HG03103 (cell line): ENCODE data around the gene MRPS2.
"Not testable (repeated sequence)": the region's sequence is repeated elsewhere in the genome, so short reads cannot be mapped to it uniquely, and the experiment has no call there.

Experiments
- ATAC-seq: cut with Tn5 transposase; IDR thresholded peaks from one replicate; pipeline ENCODE4 v1.9.1; 2021; ENCODE audit warnings: low read depth; ENCODE audit not compliant: unreplicated experiment

Gene MRPS2

GRCh38 chr9:135526730-135527571 is 26.5 kb downstream of the MRPS2 start:
- ATAC-seq = no peak

GRCh38 chr9:135528842-135529435 is 28.5 kb downstream of the MRPS2 start:
- ATAC-seq = not testable (repeated sequence)

DNA sequence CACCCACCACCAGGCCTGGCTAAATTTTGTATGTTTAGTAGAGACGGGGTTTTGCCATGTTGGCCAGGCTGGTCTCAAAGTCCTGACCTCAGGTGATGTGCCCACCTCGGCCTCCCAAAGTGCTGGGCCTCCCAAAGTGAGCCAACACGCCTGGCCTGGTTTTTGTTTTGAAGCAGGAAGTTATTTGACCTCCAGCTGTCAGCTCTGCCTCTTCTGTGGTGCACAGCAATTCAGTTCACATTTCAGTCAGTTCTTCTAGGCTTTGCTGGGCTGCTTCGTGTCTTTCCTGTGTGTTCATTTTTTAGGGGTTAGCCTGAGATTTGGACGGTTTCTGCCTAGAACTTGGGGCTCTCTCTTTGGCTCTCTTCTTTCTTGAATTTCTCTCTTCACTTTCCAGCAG is 29.7 kb downstream of the MRPS2 start:
- ATAC-seq = no peak

DNA sequence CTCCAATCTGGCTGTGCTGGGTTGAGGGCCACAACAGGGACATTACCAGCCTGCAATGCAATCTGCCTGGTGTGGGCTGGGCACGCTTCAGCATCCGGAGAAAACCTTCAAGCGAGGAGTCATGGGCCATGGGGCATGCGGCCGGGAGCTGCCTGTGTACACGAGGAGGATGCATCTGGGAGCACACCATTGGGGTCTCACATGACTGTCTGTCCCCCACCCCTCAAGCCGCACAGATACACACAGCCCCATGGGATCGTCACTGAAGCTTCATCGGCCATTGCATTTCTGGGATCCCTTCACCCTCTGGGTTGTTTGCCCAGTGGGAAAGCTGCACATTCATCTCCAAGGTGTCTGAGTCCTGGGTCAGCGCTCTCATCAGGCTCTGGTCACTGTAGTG is 30.6 kb downstream of the MRPS2 start:
- ATAC-seq = no peak

DNA sequence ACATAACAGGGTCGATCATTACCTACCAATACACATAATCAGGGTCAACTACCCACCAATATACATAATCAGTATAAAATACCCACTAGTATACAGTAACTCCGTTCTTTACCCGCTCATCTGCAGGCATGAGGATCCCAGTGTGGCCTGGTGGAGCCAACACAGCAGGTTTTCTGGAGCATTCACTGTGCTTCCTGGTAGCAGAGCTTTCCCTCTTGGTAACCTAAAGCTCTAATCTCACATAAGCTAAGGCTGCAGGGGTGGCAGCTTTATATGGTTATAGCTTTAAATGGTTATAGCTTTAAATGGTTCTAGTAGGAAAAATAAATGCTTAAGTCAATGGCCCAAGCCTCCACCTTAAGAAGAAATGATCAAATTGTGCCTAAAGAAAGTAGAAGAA is 32.6 kb downstream of the MRPS2 start:
- no peak for ATAC-seq

- no peak for ATAC-seq
Measured at GRCh38 chr9:135533674-135534073, 33.2 kb downstream of the MRPS2 start.

GRCh38 chr9:135534192-135534711 is 33.8 kb downstream of the MRPS2 start:
- ATAC-seq = not testable (repeated sequence)

GRCh38 chr9:135534826-135535225 is 34.3 kb downstream of the MRPS2 start:
- not testable (repeated sequence) for ATAC-seq

DNA sequence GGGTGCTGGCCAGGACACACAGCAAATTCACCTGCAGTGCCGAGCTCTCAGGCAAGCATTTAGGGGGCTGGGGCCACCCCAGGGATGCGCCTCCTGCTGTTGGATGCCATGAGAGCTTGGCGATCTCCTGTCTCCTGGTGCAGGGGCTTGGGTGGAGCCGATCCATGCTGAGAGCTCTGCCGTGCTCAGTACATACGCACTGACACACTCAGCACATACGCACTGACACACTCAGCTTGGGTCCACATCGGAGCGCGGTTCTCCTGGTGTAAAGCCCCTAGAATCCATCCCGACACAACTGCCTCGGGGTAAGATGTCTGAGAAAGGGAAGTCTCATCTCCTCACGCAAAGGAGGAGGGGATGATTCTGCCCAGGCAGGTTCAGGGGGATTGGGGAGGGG is 35.1 kb downstream of the MRPS2 start:
- not testable (repeated sequence) for ATAC-seq

GRCh38 chr9:135536216-135536615 is 35.7 kb downstream of the MRPS2 start:
- ATAC-seq = no peak

- ATAC-seq = not testable (repeated sequence)
Measured at GRCh38 chr9:135543262-135543894, 42.9 kb downstream of the MRPS2 start.

DNA sequence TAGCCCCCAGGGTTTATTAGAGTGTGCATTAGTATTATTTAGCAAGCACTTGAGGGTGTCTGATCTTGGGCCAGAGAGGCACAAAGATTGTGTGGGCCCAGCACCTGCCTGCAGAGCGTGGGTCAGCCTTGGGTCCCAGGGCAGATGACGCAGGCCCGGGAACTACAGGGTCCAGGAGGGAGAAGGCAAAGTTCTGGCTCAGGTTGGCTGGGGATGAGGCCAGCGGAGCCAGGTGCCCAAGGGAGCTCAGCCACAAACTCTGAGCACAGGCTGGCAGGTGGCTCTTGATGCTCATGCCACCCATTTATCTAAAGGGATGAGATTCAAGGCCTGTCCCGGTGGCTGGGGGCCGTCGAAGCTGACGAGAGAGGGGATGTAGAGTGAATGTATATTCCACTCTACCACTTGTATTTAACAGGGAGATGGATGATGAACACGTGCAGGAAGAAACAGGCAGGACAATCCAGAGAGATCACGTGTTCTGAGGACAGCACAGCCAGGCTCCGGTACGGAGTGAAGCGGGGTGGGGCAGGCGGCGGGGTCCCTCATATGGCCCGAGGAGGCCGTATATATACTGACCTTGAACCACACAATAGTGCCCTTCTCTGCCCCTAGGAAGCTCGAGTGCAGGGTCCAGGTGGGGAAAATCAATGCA is 44.6 kb downstream of the MRPS2 start:
- no peak for ATAC-seq

- not testable (repeated sequence) for ATAC-seq
Measured at GRCh38 chr9:135545646-135546176, 45.2 kb downstream of the MRPS2 start, which contains the start of gene OBP2A. OBP2A (plus strand) TSS chr9:135546126; CDS start chr9:135546181, 55 bp downstream.

- ATAC-seq = not testable (repeated sequence)
Measured at GRCh38 chr9:135546792-135547617, 46.5 kb downstream of the MRPS2 start.

GRCh38 chr9:135547756-135548736 is 47.6 kb downstream of the MRPS2 start:
- ATAC-seq = no peak

DNA sequence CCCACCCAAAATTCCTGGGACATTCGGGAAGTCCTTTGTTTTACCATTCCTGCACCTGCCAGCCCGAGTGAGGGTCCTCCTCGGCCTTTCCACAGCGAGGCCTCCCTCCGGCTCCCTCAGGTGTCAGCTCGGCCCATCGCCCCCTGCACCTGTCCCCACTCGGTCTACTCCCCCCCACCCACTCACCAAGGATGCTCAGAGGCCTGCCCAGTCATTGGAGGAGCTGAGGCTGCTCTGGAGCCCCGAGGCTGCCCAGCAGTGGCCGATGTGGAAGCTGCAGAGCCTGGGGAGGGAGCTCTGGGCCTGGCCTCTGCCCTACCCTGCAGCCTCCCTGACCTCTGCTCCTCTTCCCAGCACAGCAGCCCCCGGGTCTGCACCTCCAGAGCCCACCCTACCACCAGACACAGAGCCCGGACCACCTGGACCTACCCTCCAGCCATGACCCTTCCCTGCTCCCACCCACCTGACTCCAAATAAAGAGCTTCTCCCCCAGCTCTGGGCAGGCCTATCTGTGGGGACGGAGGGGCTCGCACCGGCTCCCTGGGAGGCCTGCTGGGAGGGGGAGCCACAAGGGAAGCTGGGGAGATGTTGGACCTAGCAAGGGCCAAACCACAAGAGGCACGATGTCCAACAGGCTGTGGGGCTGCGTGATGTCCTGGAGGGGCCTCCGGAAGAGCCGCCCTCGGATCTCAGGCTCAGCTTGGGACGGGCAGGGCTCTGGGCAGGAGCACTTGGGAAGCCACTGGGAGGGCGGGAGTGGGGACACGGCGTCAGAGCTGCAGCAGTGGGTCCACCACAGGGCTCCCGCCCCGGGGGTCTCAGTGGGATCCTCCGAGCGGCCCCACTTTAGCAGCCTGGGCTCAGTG is 49.2 kb downstream of the MRPS2 start:
- ATAC-seq = not testable (repeated sequence)

- ATAC-seq = no peak
Measured at GRCh38 chr9:135550344-135550918, 49.9 kb downstream of the MRPS2 start.
